Spleen (tissue), 11 donors: ENCODE data around the gene ERCC6L. TPM values are rescaled to one million over a fixed set of nuclear protein-coding genes. Genes with fewer than 3 reads are reported as not detected.
A peak's percentile ranks its signal among the peaks of the same experiment; 100 is the strongest.

ENCODE experiments used
- DNase-seq: peaks from one replicate; pipeline ENCODE4 v3.0.0-alpha.2; 2020
- H3K27ac ChIP-seq, 8 donors: fragments of 200-600 bp; sonication (generic) in 7 of 8; 1 replicate in 4 of 8; 2 replicates in 4 of 8; pipeline versions ENCODE4 v1.5.0 to v1.8.0; 2016 to 2021; ENCODE audit warnings: inconsistent platforms in 4 of 8, mild to moderate bottlenecking in 4 of 8, moderate library complexity in 1 of 8
- H3K27me3 ChIP-seq, 7 donors: fragments of 200-600 bp; sonication (generic) in 6 of 7; replicated peaks in 1 of 7; 1 replicate in 4 of 7; 2 replicates in 3 of 7; pipeline versions ENCODE4 v1.5.0 to v1.8.0; 2016 to 2021; ENCODE audit warnings: inconsistent platforms in 3 of 7, mild to moderate bottlenecking in 1 of 7
- H3K36me3 ChIP-seq, 6 donors: fragments of 200-600 bp; sonication (generic) in 5 of 6; 1 replicate in 4 of 6; 2 replicates in 2 of 6; pipeline versions ENCODE4 v1.5.0 to v1.8.0; 2016 to 2021; ENCODE audit warnings: inconsistent platforms in 2 of 6
- H3K4me1 ChIP-seq, 6 donors: fragments of 200-600 bp; sonication (generic) in 5 of 6; 1 replicate in 3 of 6; 2 replicates in 3 of 6; pipeline versions ENCODE4 v1.5.0 to v1.8.0; 2016 to 2021; ENCODE audit warnings: inconsistent platforms in 3 of 6
- H3K4me3 ChIP-seq, 8 donors: fragments of 200-600 bp; sonication (generic) in 7 of 8; 1 replicate in 4 of 8; 2 replicates in 4 of 8; pipeline versions ENCODE4 v1.5.0 to v1.8.0; 2016 to 2021; ENCODE audit warnings: inconsistent platforms in 4 of 8, mild to moderate bottlenecking in 4 of 8, moderate library complexity in 2 of 8
- H3K9me3 ChIP-seq, 8 donors: fragments of 200-600 bp; sonication (generic) in 7 of 8; 1 replicate in 4 of 8; 2 replicates in 4 of 8; pipeline versions ENCODE4 v1.5.0 to v1.8.0; 2016 to 2021; ENCODE audit warnings: inconsistent platforms in 4 of 8
- POLR2A ChIP-seq, 3 donors: fragments of 450-650 bp; IDR thresholded peaks; one replicate each; pipeline ENCODE4 v1.5.1; 2017; ENCODE audit warnings: antibody characterized with exemption in 3 of 3, mild to moderate bottlenecking in 1 of 3
- POLR2AphosphoS5 ChIP-seq, 3 donors: sonication (generic); formaldehyde crosslinking; IDR thresholded peaks; one replicate each; pipeline ENCODE4 v1.5.1; 2017; ENCODE audit warnings: antibody characterized with exemption in 3 of 3
- WGBS, 5 donors: extraction: QIAGEN DNeasy Blood & Tissue Kit in 3 of 5; methylation state at CpG; one replicate each; pipeline versions ENCODE4 v1.1.5 to v1.1.7; 2013 to 2018; 5-methylcytosine and 5-hydroxymethylcytosine counted together
- intact Hi-C: fragments of 100-400 bp; cut with DNase I; formaldehyde crosslinking; loops from one replicate; pipeline ENCODE4 v1.15.0; 2023; ENCODE audit warnings: low total_unique reads
- polyA plus RNA-seq, 3 donors: library from polyadenylated mRNA; stranded (reverse); fragments of 200-250 nt; gene quantifications; one replicate each; pipeline ENCODE4 v1.2.1, GENCODE V29; 2013
- total RNA-seq, 7 donors: library from RNA; depleted of rRNA in 3 of 7; stranded (reverse); fragments of >200 nt in 3 of 7; fragmentation: NEBNext Ultra II Directional in 4 of 7; extraction: Animal tissue kit (Norgen Biotek cat#: 25700) in 4 of 7; gene quantifications; one replicate each; pipeline versions ENCODE4 v1.1.0 to v1.2.1, GENCODE V29; 2016 to 2021
- TF ChIP-seq, protein P1 (sequence below), 11 experiments: fragments of 200-600 bp in 7 of 11; fragments of 450-650 bp in 4 of 11; sonication (generic) in 4 of 11; IDR thresholded peaks in 8 of 11; conservative IDR thresholded peaks in 3 of 11; 1 replicate in 7 of 11; 2 replicates in 4 of 11; pipeline versions ENCODE4 v1.4.0 to v1.8.0; 2016 to 2021; ENCODE audit warnings: antibody characterized with exemption in 11 of 11, inconsistent platforms in 4 of 11, mild to moderate bottlenecking in 1 of 11
- donor health status: healthy with polysubstance abuse.
- donor health status: DM: no; HTN: no; CAD: no; lungs with moderate emphysema.
- donor health status: DM: no; HTN: no; CAD: no.
- donor health status: Bipolar disorder and iron deficiency.
- donor health status: healthy.
- donor health status: DM: no; HTN: no; CAD: no.
- donor health status: DM: yes; HTN: yes; CAD: no.

Gene ERCC6L
- total and polyA plus RNA-seq, 10 donors = 0.30 to 1.4 (median 0.77) TPM

DNA sequence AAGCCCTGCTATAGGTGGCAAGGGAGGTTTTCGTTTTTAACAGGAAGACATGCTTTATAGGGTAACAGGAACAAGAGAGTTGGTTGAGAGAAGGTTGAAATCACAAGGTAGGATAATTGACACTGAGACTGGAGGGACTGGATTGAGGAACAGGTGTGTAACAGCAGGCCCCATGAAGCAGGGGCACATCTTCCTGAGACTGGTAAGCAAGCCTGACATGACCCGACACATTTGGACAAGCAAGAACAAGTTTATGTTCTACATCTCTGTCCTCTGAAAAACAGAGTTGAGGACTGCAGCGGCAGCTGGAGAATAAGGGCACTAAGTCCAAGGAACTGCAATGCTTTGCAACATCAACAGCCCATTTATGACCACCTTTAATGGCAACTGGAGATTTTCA is 33.0 kb upstream of the ERCC6L start:
- Histone ChIP-seq H3K27me3 (no peaks in the 10 kb centered on the region), H3K4me1 (peaks cover 14 to 36% (median 23%) of the 10 kb centered on the region in 6 donors), H3K9me3 (no peaks in the 10 kb centered on the region), H3K4me3 (no peak overlapping the region), H3K27ac (no peak overlapping the region), H3K36me3 (peaks cover 0 to 92% (median 75%) of the 10 kb centered on the region in 6 donors)
- intact Hi-C loops = no loop called here
- 76 to 90% (median 82%) methylated on average over 2 to 3 of the region's 3 CpGs for WGBS, 5 donors
- no peak for DNase-seq
- TF ChIP-seq, protein P1, sequence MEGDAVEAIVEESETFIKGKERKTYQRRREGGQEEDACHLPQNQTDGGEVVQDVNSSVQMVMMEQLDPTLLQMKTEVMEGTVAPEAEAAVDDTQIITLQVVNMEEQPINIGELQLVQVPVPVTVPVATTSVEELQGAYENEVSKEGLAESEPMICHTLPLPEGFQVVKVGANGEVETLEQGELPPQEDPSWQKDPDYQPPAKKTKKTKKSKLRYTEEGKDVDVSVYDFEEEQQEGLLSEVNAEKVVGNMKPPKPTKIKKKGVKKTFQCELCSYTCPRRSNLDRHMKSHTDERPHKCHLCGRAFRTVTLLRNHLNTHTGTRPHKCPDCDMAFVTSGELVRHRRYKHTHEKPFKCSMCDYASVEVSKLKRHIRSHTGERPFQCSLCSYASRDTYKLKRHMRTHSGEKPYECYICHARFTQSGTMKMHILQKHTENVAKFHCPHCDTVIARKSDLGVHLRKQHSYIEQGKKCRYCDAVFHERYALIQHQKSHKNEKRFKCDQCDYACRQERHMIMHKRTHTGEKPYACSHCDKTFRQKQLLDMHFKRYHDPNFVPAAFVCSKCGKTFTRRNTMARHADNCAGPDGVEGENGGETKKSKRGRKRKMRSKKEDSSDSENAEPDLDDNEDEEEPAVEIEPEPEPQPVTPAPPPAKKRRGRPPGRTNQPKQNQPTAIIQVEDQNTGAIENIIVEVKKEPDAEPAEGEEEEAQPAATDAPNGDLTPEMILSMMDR (IDR thresholded peaks at IDR 0.05 in 8 of 11, conservative IDR thresholded peaks at IDR 0.05 in 3 of 11) = no peak
- TF ChIP-seq POLR2AphosphoS5 (IDR thresholded peaks at IDR 0.05) (peak in 1 of 3 donors; percentile 7), POLR2A (IDR thresholded peaks at IDR 0.05) (no peak)

DNA sequence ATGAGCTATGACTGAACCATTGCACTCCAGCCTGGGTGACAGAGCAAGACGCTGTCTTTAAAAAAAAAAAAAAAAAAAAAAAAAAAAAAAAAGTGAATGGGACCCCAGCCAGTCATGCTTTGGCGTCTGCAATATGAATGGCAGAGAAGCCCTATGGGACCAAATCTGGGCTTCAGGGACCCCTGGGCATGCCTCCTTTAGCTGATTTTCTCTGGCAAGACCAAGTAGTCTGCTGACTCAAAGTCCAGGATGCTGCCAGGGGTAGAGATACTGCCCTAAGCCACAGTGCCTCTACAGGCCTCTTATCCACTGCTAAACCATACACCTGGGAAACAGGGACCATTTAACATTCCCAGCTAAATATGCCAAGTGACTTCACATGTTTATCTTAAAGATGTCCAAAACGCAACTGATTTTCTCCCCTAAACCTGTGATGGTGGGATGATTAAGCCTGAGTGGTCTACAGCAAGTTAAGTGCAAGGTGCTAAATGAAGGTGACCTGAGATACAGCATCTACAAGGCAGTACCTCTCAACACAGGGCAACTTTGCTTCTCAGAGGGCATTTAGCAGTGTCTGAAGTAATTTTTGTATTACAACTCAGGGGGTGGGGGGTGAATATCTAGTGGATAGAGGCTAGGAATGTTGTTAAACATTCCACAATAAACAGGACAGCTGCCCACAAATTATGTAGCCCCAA is 32.4 kb upstream of the ERCC6L start:
- 70 to 96% (median 76%) methylated on average over 2 to 3 of the region's 3 CpGs for WGBS, 5 donors
- intact Hi-C loops = no loop called here
- Histone ChIP-seq H3K27ac (no peak overlapping the region), H3K9me3 (no peaks in the 10 kb centered on the region), H3K4me3 (no peak overlapping the region), H3K27me3 (no peaks in the 10 kb centered on the region), H3K4me1 (peaks cover 14 to 36% (median 23%) of the 10 kb centered on the region in 6 donors), H3K36me3 (peaks cover 0 to 98% (median 75%) of the 10 kb centered on the region in 6 donors)
- no peak for DNase-seq
- TF ChIP-seq, protein P1 (IDR thresholded peaks at IDR 0.05 in 8 of 11, conservative IDR thresholded peaks at IDR 0.05 in 3 of 11) = no peak

DNA sequence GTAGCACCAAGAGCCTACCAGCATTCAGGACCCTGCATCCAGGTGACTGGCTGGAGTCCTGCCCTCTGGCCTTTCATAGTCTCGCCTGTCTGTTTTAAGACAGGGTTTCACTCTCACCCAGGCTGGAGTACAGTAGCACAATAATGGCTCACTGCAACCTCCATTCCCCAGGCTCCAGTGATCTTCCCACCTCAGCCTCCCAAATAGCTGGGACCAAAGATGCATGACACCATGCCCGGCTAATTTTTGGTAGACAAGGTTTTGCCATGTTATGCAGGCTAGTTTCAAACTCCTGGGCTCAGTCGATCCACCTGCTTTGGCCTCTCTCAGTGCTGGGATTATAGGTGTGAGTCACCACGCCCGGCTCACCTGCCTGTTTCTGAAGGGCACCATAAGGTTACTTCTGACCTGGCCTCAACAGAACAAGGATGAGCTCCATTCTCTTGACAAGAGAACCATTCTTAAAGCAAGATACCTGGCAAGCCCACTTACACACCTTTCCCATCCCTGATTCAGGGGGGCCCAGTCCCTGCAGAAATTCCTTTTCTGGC is 31.6 kb upstream of the ERCC6L start:
- Histone ChIP-seq H3K27ac (peak overlapping the region in 2 of 8 donors; percentile 17 to 49), H3K4me1 (peaks cover 5 to 27% (median 15%) of the 10 kb centered on the region in 6 donors)

More for the DNA sequence above, 31.6 kb upstream of the ERCC6L start:
- Histone ChIP-seq H3K36me3 (peaks cover 0 to 98% (median 72%) of the 10 kb centered on the region in 6 donors), H3K4me3 (no peak overlapping the region), H3K9me3 (no peaks in the 10 kb centered on the region), H3K27me3 (no peaks in the 10 kb centered on the region)
- intact Hi-C loops = no loop called here
- TF ChIP-seq POLR2AphosphoS5 (IDR thresholded peaks at IDR 0.05) = no peak
- TF ChIP-seq, protein P1 (IDR thresholded peaks at IDR 0.05 in 8 of 11, conservative IDR thresholded peaks at IDR 0.05 in 3 of 11) = no peak
- TF ChIP-seq POLR2A (IDR thresholded peaks at IDR 0.05) = no peak
- 89 to 97% (median 92%) methylated on average over 5 of the region's 5 CpGs for WGBS, 5 donors
- DNase-seq = no peak
